ENCODE data around the gene WDR17. TPM values are rescaled to one million over a fixed set of nuclear protein-coding genes. Genes with fewer than 3 reads are reported as not detected.

WDR17 gene
- total RNA-seq, 1 donor from 2014 or later: 3.2 TPM

GRCh38 chr4:176191974-176192373, 126.3 kb downstream of the WDR17 start:
- H3K4me3 ChIP-seq: no peak overlapping the region
- intact Hi-C loops (cut with DNase I): no loop called here

GRCh38 chr4:176193126-176193525, 127.5 kb downstream of the WDR17 start:
- no peaks in the 10 kb centered on the region for H3K27me3 ChIP-seq
- intact Hi-C loops (cut with DNase I): no loop called here
- no peak for TF ChIP-seq CTCF (IDR thresholded peaks at IDR 0.05)
- H3K27ac ChIP-seq: no peak overlapping the region
- no peaks in the 10 kb centered on the region for H3K4me1 ChIP-seq
- no peaks in the 10 kb centered on the region for H3K36me3 ChIP-seq
- DNase-seq (no peak), ATAC-seq (no peak)
- H3K9me3 ChIP-seq: no peaks in the 10 kb centered on the region
- no peak overlapping the region for H3K4me3 ChIP-seq

More at GRCh38 chr4:176191974-176192373, 126.3 kb downstream of the WDR17 start:
- H3K27ac ChIP-seq: no peak overlapping the region
- TF ChIP-seq CTCF (IDR thresholded peaks at IDR 0.05): no peak
- H3K36me3 ChIP-seq: no peaks in the 10 kb centered on the region
- no peaks in the 10 kb centered on the region for H3K27me3 ChIP-seq
- no peaks in the 10 kb centered on the region for H3K4me1 ChIP-seq
- no peaks in the 10 kb centered on the region for H3K9me3 ChIP-seq
- DNase-seq: no peak
- no peak for ATAC-seq

- ATAC-seq (no peak), DNase-seq (no peak)
- no peak overlapping the region for H3K4me3 ChIP-seq
- H3K27me3 ChIP-seq: no peaks in the 10 kb centered on the region
- no peak overlapping the region for H3K27ac ChIP-seq
- no peaks in the 10 kb centered on the region for H3K4me1 ChIP-seq
- intact Hi-C loops (cut with DNase I): no loop called here
- H3K36me3 ChIP-seq: no peaks in the 10 kb centered on the region
- H3K9me3 ChIP-seq: no peaks in the 10 kb centered on the region
- TF ChIP-seq CTCF (IDR thresholded peaks at IDR 0.05): no peak
Measured at GRCh38 chr4:176193938-176194337, 128.3 kb downstream of the WDR17 start.

- peak within 1 kb of the TSS; percentile 72 for H3K27ac ChIP-seq
- ATAC-seq: peak; percentile 99
Measured at GRCh38 chr4:176195184-176195978, 129.7 kb downstream of the WDR17 start, which contains the start of gene SPATA4. Gene SPATA4 (minus strand): TSS chr4:176195585. CDS start chr4:176195562, 23 bp downstream.

GRCh38 chr4:176198316-176198903, 132.8 kb downstream of the WDR17 start:
- no peak for DNase-seq
- no peak overlapping the region for H3K27ac ChIP-seq
- intact Hi-C loops (cut with DNase I): no loop called here
- no peaks in the 10 kb centered on the region for H3K9me3 ChIP-seq
- no peak for TF ChIP-seq CTCF (IDR thresholded peaks at IDR 0.05)
- peak; percentile 63 for ATAC-seq
- H3K36me3 ChIP-seq: no peaks in the 10 kb centered on the region
- H3K4me3 ChIP-seq: no peak overlapping the region
- no peaks in the 10 kb centered on the region for H3K27me3 ChIP-seq
- no peaks in the 10 kb centered on the region for H3K4me1 ChIP-seq

More at GRCh38 chr4:176195184-176195978, 129.7 kb downstream of the WDR17 start, which contains the start of gene SPATA4:
- H3K9me3 ChIP-seq: no peaks in the 10 kb centered on the region
- peak; percentile 98 for DNase-seq
- H3K36me3 ChIP-seq: no peaks in the 10 kb centered on the region
- TF ChIP-seq CTCF (IDR thresholded peaks at IDR 0.05): no peak
- no peaks in the 10 kb centered on the region for H3K27me3 ChIP-seq
- H3K4me1 ChIP-seq: no peaks in the 10 kb centered on the region
- H3K4me3 ChIP-seq: peak within 1 kb of the TSS; percentile 74
- intact Hi-C loops (cut with DNase I): no loop called here
